Rectal smooth muscle tissue (tissue), 1 donor: ENCODE data around the gene LRRC38.
"Not testable (repeated sequence)": the region's sequence is repeated elsewhere in the genome, so short reads cannot be mapped to it uniquely, and the experiment has no call there.

Experiments used
- H3K27ac ChIP-seq: one replicate; pipeline ENCODE4 v1.7.0; 2013; ENCODE audit warnings: low read depth, low read length, inconsistent platforms
- H3K27me3 ChIP-seq: one replicate; pipeline ENCODE4 v1.7.0; 2013; ENCODE audit warnings: low read length; ENCODE audit not compliant: control insufficient read depth, insufficient read depth
- H3K36me3 ChIP-seq: one replicate; pipeline ENCODE4 v1.7.0; 2013; ENCODE audit warnings: low read length; ENCODE audit not compliant: control insufficient read depth, insufficient read depth
- H3K4me1 ChIP-seq: one replicate; pipeline ENCODE4 v1.7.0; 2013; ENCODE audit warnings: low read length; ENCODE audit not compliant: control insufficient read depth, insufficient read depth
- H3K4me3 ChIP-seq: one replicate; pipeline ENCODE4 v1.7.0; 2013; ENCODE audit warnings: low read length
- H3K9ac ChIP-seq: one replicate; pipeline ENCODE4 v1.7.0; 2013; ENCODE audit warnings: low read length

LRRC38 gene

GRCh38 chr1:13443335-13443979 lies 70.3 kb downstream of the LRRC38 start:
- no peaks in the 10 kb centered on the region for H3K27me3 ChIP-seq
- no peak overlapping the region for H3K9ac ChIP-seq
- no peak overlapping the region for H3K27ac ChIP-seq

DNA sequence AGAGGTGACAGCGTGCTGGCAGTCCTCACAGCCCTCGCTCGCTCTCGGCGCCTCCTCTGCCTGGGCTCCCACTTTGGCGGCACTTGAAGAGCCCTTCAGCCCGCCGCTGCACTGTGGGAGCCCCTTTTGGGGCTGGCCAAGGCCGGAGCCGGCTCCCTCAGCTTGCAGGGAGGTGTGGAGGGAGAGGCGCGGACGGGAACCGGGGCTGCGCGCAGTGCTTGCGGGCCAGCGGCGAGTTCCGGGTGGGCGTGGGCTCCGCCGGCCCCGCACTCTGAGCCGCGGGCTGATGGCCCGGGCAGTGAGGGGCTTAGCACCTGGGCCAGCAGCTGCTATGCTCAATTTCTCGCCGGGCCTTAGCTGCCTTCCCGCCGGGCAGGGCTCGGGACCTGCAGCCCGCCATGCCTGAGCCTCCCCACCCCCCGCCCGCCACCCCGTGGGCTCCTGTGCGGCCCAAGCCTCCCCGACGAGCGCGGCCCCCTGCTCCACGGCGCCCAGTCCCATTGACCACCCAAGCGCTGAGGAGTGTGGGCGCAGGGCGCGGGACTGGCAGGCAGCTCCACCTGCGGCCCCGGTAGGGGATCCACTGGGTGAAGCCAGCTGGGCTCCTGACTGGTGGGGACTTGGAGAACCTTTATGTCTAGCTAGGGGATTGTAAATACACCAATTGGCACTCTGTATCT lies 74.6 kb downstream of the LRRC38 start:
- not testable (repeated sequence) for H3K4me3 ChIP-seq, H3K27me3 ChIP-seq, H3K9ac ChIP-seq, H3K27ac ChIP-seq, H3K36me3 ChIP-seq, H3K4me1 ChIP-seq

More at GRCh38 chr1:13443335-13443979, 70.3 kb downstream of the LRRC38 start:
- H3K36me3 ChIP-seq, result no peaks in the 10 kb centered on the region
- H3K4me1 ChIP-seq, result no peaks in the 10 kb centered on the region
- H3K4me3 ChIP-seq, result no peak overlapping the region

DNA sequence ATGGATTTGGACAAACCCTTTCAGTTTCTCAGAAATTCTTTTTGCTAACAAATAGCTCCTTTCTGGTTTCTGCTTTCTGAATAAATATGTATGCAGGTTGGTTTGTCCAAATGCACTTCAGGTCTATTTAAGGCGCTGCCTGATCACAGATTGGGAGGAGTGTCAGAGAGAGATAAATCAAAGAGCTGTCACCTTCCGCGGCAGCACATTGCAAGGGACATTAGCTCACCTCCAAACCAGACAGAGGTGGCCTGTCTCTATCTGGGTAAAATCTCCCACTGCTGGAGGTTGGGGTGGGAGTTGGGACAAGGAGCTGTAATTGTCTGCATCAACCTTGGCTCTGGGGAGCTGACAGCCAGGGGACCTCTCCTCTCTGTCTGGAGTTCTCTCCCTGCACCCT lies 78.3 kb downstream of the LRRC38 start:
- H3K27ac ChIP-seq, result no peak overlapping the region
- no peaks in the 10 kb centered on the region for H3K4me1 ChIP-seq
- no peaks in the 10 kb centered on the region for H3K27me3 ChIP-seq
- H3K9ac ChIP-seq, result no peak overlapping the region
- no peaks in the 10 kb centered on the region for H3K36me3 ChIP-seq
- H3K4me3 ChIP-seq, result no peak overlapping the region

GRCh38 chr1:13433694-13434358 lies 80.0 kb downstream of the LRRC38 start:
- not testable (repeated sequence) for H3K9ac ChIP-seq, H3K27me3 ChIP-seq, H3K4me3 ChIP-seq, H3K4me1 ChIP-seq, H3K27ac ChIP-seq, H3K36me3 ChIP-seq

DNA sequence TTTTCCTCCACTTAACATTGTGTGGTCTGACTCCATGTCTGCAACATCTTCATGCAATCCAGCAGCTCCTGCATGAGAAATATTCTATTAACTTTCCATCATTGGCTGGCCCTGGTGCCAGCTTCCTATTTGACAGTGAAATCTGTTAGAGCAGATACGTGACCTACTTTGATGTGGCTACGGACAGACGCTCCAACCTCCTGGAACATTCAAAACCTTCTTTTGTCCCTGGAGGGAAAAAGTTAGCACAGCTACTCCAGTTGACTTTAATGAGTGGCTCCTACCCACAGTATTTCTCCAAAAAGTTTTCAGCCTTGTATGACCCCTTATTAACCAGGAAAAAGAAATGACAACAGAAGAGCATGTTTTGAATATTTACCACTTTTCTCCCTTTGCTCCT lies 81.6 kb downstream of the LRRC38 start:
- Histone ChIP-seq H3K4me1 (no peaks in the 10 kb centered on the region), H3K4me3 (no peak overlapping the region), H3K27me3 (no peaks in the 10 kb centered on the region), H3K27ac (no peak overlapping the region), H3K36me3 (no peaks in the 10 kb centered on the region), H3K9ac (no peak overlapping the region)

DNA sequence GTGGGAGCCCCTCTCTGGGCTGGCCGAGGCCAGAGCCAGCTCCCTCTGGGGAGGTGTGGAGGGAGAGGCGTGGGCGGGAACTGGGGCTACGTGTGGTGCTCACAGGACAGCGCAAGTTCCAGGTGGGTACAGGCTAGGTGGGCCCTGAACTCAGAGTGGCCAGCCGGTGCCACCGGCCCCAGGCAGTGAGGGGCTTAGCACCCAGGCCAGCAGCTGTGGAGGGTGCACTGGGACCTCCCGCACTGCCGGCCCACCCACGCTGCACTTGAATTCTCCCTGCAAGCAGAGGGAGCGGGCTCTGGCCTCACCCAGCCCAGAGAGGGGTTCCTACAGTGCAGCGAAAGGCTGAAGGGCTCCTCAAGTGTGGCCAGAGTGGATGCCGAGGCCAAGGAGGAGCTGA lies 83.3 kb downstream of the LRRC38 start:
- no peaks in the 10 kb centered on the region for H3K4me1 ChIP-seq
- no peak overlapping the region for H3K9ac ChIP-seq
- H3K36me3 ChIP-seq, result no peaks in the 10 kb centered on the region
- no peaks in the 10 kb centered on the region for H3K27me3 ChIP-seq
- H3K4me3 ChIP-seq, result no peak overlapping the region
- H3K27ac ChIP-seq, result no peak overlapping the region
